AG04449 (cell line): ENCODE measurements around the gene HSPH1.

Source experiments
- CTCF ChIA-PET: fragments of 350-600 bp; formaldehyde crosslinking; extraction: SDS; loops from one replicate; lab custom pipeline; 2021; ENCODE audit warnings: antibody characterized with exemption; lab: Yijun Ruan, JAX
- POLR2A ChIA-PET: fragments of 400-600, 350-600 bp; formaldehyde crosslinking; extraction: SDS; loops from one replicate; lab custom pipeline; 2020; ENCODE audit warnings: antibody characterized with exemption, inconsistent platforms; lab: Yijun Ruan, JAX
- DNase-seq: peaks from one replicate; pipeline ENCODE4 v3.0.0-alpha.2; 2010; ENCODE audit warnings: low read depth, low spot score
- H3K4me3 ChIP-seq: 2 replicates; pipeline ENCODE4 v1.5.1; 2011; ENCODE audit warnings: low read depth, mild to moderate bottlenecking, control low read depth, low read length
- TF ChIP-seq, protein P1 (sequence below): IDR thresholded peaks from one replicate; pipeline ENCODE4 v1.5.1; 2011; ENCODE audit warnings: mild to moderate bottlenecking, moderate library complexity, low read length, control low read depth, inconsistent platforms; ENCODE audit not compliant: insufficient read depth; ENCODE audit errors: missing control alignments

The HSPH1 gene

GRCh38 chr13:31150315-31150985 lies 11.3 kb downstream of the HSPH1 start:
- CTCF ChIA-PET, result interaction anchor here (0.8 to 1.0 kb wide), 2 partner anchors 10 to 102 kb away, joined by 3 read pairs; no protein-coding TSS in a partner anchor
- POLR2A ChIA-PET, result no interaction called here
- no peak for DNase-seq
- H3K4me3 ChIP-seq, result no peak overlapping the region
- TF ChIP-seq, protein P1, sequence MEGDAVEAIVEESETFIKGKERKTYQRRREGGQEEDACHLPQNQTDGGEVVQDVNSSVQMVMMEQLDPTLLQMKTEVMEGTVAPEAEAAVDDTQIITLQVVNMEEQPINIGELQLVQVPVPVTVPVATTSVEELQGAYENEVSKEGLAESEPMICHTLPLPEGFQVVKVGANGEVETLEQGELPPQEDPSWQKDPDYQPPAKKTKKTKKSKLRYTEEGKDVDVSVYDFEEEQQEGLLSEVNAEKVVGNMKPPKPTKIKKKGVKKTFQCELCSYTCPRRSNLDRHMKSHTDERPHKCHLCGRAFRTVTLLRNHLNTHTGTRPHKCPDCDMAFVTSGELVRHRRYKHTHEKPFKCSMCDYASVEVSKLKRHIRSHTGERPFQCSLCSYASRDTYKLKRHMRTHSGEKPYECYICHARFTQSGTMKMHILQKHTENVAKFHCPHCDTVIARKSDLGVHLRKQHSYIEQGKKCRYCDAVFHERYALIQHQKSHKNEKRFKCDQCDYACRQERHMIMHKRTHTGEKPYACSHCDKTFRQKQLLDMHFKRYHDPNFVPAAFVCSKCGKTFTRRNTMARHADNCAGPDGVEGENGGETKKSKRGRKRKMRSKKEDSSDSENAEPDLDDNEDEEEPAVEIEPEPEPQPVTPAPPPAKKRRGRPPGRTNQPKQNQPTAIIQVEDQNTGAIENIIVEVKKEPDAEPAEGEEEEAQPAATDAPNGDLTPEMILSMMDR, result no peak

DNA sequence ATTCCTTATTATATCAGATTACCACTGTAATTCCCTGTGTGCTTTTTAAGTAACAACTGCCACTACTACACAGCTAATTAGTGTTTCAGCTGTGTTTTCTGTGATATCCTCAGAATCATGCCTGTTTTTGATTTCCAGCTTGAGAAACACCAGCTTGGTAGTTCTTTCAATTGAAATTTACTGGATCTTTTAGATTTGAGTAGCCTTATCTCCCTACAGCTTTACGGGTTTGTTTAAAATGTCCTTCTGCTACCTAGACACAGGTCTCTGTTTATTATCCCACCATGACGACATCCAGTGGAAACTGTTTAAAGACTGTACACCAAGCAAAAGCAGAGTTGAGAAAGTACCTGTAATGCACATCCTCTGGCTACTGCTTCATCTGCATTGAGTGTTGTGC lies 12.1 kb downstream of the HSPH1 start:
- no peak for DNase-seq
- CTCF ChIA-PET, result interaction anchor here (1.0 kb wide), 1 partner anchor 11 kb away, joined by 3 read pairs; no protein-coding TSS in a partner anchor
- POLR2A ChIA-PET, result no interaction called here

DNA sequence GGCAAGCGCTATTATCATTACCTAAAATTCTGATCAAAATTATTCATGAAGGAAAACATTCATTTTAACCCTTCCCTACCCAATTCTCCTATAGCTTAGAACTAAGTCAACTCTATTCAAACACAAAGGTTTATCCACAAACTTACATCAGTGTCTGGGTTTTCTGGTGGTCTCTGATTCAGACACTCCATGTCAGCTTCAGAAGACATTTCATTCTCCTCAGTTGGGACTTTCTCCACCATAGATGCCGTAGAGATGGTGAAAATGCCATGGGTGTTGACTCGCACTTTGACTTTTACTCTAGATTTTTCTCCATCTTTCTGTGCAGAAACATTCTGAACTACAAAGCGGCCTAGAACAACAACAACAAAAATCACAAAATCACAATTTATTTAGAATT lies 16.3 kb downstream of the HSPH1 start:
- TF ChIP-seq, protein P1, result no peak
- no peak for DNase-seq
- CTCF ChIA-PET, result interaction anchor here (1.0 to 1.4 kb wide), 2 partner anchors 48 to 101 kb away, joined by 3 read pairs; no protein-coding TSS in a partner anchor
- H3K4me3 ChIP-seq, result no peak overlapping the region
- POLR2A ChIA-PET, result no interaction called here

More for the DNA sequence above, 12.1 kb downstream of the HSPH1 start:
- no peak overlapping the region for H3K4me3 ChIP-seq
- TF ChIP-seq, protein P1, result no peak

DNA sequence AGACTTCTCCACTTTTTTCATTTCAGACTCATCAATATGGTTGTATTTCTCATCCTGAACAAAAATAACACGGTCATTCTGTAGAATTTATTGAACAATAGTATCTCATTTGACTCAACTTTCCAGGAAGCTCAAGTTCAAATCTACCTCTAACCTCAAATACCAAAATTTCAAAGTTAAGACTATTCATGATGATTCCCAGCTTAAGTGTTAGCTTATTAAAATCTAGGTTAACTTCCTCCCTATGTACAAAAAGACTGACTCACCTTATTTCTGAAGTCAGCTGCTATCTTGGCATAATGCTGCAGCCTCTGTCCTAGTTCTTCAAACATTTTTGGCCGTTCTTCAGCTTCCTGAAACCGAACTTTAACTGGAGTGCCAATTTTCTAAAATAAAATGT lies 23.2 kb downstream of the HSPH1 start:
- no peak for DNase-seq
- no peak overlapping the region for H3K4me3 ChIP-seq
- POLR2A ChIA-PET, result no interaction called here
- CTCF ChIA-PET, result no interaction called here
- TF ChIP-seq, protein P1, result no peak

DNA sequence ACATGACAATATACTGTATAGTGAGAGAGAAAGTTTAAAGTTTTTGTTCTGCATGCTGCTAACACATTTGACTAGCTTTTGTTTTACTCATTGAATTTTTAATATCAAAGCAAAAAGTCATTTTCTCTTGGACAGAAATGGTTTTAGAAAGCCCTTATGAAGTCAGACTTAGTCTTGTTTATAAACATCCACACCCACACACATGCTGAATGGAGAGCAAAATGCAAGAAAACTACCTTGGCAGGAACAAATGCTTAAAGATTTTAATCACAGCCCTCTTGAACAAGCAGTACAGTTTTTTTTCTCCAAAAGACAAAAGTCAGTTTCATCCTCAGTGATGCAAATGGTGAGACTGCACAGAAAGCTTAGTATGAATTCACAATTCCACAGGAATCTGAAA lies 25.0 kb downstream of the HSPH1 start:
- ChIA-PET POLR2A (no interaction called here), CTCF (interaction anchor here (1.3 kb wide), 1 partner anchor 23 kb away, joined by 3 read pairs; no protein-coding TSS in a partner anchor)
- TF ChIP-seq, protein P1, result no peak
- no peak overlapping the region for H3K4me3 ChIP-seq
- DNase-seq, result no peak

- CTCF ChIA-PET, result no interaction called here
- no peak for DNase-seq
- TF ChIP-seq, protein P1, result no peak
- H3K4me3 ChIP-seq, result no peak overlapping the region
- POLR2A ChIA-PET, result no interaction called here
Measured at GRCh38 chr13:31134039-31134711, 27.5 kb downstream of the HSPH1 start.
